Smooth muscle cell (in vitro differentiated cells): ENCODE data around the gene RPL3. TPM values are rescaled to one million over a fixed set of nuclear protein-coding genes. Genes with fewer than 3 reads are reported as not detected.
A peak's percentile ranks its signal among the peaks of the same experiment; 100 is the strongest.

Source experiments
- DNase-seq: peaks from one replicate; lab custom pipeline; 2025; ENCODE audit not compliant: unreplicated experiment; lab: John Stamatoyannopoulos, UW
- H2AFZ ChIP-seq: fragments of 200-600 bp; sonication (generic); 2 replicates; pipeline ENCODE4 v1.6.0; 2016; ENCODE audit warnings: antibody characterized with exemption, low read depth, mild to moderate bottlenecking
- H3F3A ChIP-seq: fragments of 200-600 bp; sonication (generic); 2 replicates; pipeline ENCODE4 v1.6.0; 2017; ENCODE audit warnings: antibody characterized with exemption, low read depth
- H3K27ac ChIP-seq: fragments of 200-600 bp; sonication (generic); 2 replicates; pipeline ENCODE4 v1.5.1; 2016; ENCODE audit warnings: low read depth, mild to moderate bottlenecking
- H3K27me3 ChIP-seq: fragments of 200-600 bp; sonication (generic); 2 replicates; pipeline ENCODE4 v1.6.1; 2016; ENCODE audit warnings: low read depth, mild to moderate bottlenecking
- H3K36me3 ChIP-seq: fragments of 200-600 bp; sonication (generic); 2 replicates; pipeline ENCODE4 v1.5.1; 2016; ENCODE audit warnings: low read depth
- H3K4me1 ChIP-seq: fragments of 200-600 bp; sonication (generic); 2 replicates; pipeline ENCODE4 v1.5.1; 2016; ENCODE audit warnings: low read depth
- H3K4me2 ChIP-seq: fragments of 200-600 bp; sonication (generic); 2 replicates; pipeline ENCODE4 v1.6.0; 2016; ENCODE audit warnings: mild to moderate bottlenecking
- H3K4me3 ChIP-seq: fragments of 200-600 bp; sonication (generic); 2 replicates; pipeline ENCODE4 v1.5.1; 2016; ENCODE audit warnings: mild to moderate bottlenecking
- H3K79me2 ChIP-seq: fragments of 200-600 bp; sonication (generic); 2 replicates; pipeline ENCODE4 v1.6.0; 2016; ENCODE audit warnings: low read depth, mild to moderate bottlenecking
- H3K9ac ChIP-seq: fragments of 200-600 bp; sonication (generic); 2 replicates; pipeline ENCODE4 v1.6.0; 2016; ENCODE audit warnings: low read depth
- H3K9me3 ChIP-seq: fragments of 200-600 bp; sonication (generic); replicated peaks from 2 replicates; pipeline ENCODE4 v1.5.1; 2016; ENCODE audit warnings: low read depth
- H4K20me1 ChIP-seq: fragments of 200-600 bp; sonication (generic); 2 replicates; pipeline ENCODE4 v1.6.0; 2016; ENCODE audit warnings: low read depth
- CTCF ChIP-seq: fragments of 200-600 bp; sonication (generic); IDR thresholded peaks from 2 replicates; pipeline ENCODE4 v1.5.1; 2017; ENCODE audit warnings: borderline replicate concordance, mild to moderate bottlenecking, antibody characterized with exemption; ENCODE audit not compliant: insufficient read depth, poor library complexity, severe bottlenecking
- WGBS: methylation state at CpG from one replicate; pipeline ENCODE4 v1.1.7; 2016; ENCODE audit warnings: low lambda C conversion rate; 5-methylcytosine and 5-hydroxymethylcytosine counted together
- polyA plus RNA-seq: library from polyadenylated mRNA; unstranded; fragments of >200 nt; fragmentation: Nextera tagmentation; extraction: Ambion mirVana; gene quantifications from 2 replicates; pipeline ENCODE4 v1.2.1, GENCODE V29; 2016
- total RNA-seq: library from RNA; depleted of rRNA; stranded (reverse); fragments of >200 nt; gene quantifications from 2 replicates; pipeline ENCODE4 v1.2.3, GENCODE V29; 2014

The RPL3 gene
- total and polyA plus RNA-seq, 2 experiments from 2014 or later, result 717 to 1,022 TPM

- Histone ChIP-seq H3K9ac (no peak overlapping the region), H3K4me2 (no peak overlapping the region), H3K36me3 (no peaks in the 10 kb centered on the region), H2AFZ (peak overlapping the region; percentile 28), H3K4me3 (no peak overlapping the region), H3K27ac (peak overlapping the region; percentile 1), H4K20me1 (no peaks in the 10 kb centered on the region), H3F3A (no peaks in the 10 kb centered on the region), H3K4me1 (no peaks in the 10 kb centered on the region), H3K79me2 (no peaks in the 10 kb centered on the region), H3K27me3 (no peaks in the 10 kb centered on the region), H3K9me3 (no peaks in the 10 kb centered on the region)
- no peak for TF ChIP-seq CTCF
- 56% methylated on average over 12 of the region's 12 CpGs for WGBS
- DNase-seq, result no peak
These were observed 52.9 kb downstream of the RPL3 start for GRCh38 chr22:39266398-39267030.

DNA sequence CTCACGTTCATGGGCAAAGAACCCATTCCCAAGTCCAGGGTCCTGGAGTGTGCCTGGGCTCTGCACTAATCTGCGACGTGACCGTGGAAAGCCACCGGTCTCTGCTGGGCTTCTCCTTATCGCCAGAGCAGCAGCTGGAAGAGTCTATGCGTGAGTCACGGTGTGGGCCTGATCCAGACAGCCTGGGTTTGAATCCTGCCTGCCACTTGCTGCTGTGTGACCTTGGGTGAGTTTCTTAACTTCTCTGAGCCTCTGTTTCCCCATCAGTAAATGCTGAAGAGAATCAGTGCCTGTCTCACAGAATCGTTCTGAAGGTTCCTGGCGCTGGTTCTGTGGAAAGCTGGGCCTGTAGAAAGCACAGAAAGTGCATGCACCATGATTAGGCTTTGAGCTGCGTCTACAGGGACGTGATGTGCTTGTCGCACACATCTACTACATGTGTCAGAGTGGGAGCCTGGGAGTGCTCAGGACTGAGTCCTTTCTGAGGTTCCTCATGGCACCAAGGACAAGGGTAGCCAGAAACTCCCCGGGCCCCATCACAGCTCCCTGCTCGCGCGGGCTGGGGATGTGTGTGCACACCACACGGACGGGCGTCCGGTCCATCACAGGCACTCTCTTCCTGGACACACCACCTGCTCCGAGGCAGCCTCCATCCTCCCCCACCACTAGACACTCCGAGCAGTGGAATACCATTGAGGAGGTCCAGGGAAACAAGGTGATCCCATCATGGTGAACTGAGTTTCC is 54.1 kb downstream of the RPL3 start:
- H3K4me1 ChIP-seq, result no peaks in the 10 kb centered on the region
- H3K27ac ChIP-seq, result no peak overlapping the region
- no peaks in the 10 kb centered on the region for H3F3A ChIP-seq
- 89% methylated on average over 23 of the region's 23 CpGs for WGBS
- no peaks in the 10 kb centered on the region for H3K79me2 ChIP-seq
- H3K4me3 ChIP-seq, result no peak overlapping the region
- no peak overlapping the region for H3K9ac ChIP-seq
- TF ChIP-seq CTCF, result no peak
- H4K20me1 ChIP-seq, result no peaks in the 10 kb centered on the region
- H3K4me2 ChIP-seq, result no peak overlapping the region
- no peaks in the 10 kb centered on the region for H3K9me3 ChIP-seq
- no peak for DNase-seq
- H3K27me3 ChIP-seq, result no peaks in the 10 kb centered on the region
- no peaks in the 10 kb centered on the region for H3K36me3 ChIP-seq
- no peak overlapping the region for H2AFZ ChIP-seq

GRCh38 chr22:39264349-39265038 is 54.9 kb downstream of the RPL3 start:
- no peaks in the 10 kb centered on the region for H3K9me3 ChIP-seq
- no peaks in the 10 kb centered on the region for H3K36me3 ChIP-seq
- no peak overlapping the region for H3K4me2 ChIP-seq
- no peak overlapping the region for H3K4me3 ChIP-seq
- no peak overlapping the region for H3K27ac ChIP-seq
- no peaks in the 10 kb centered on the region for H3K27me3 ChIP-seq
- H2AFZ ChIP-seq, result no peak overlapping the region
- DNase-seq, result no peak
- H3K79me2 ChIP-seq, result no peaks in the 10 kb centered on the region
- TF ChIP-seq CTCF, result no peak
- H3K9ac ChIP-seq, result no peak overlapping the region
- no peaks in the 10 kb centered on the region for H3F3A ChIP-seq
- H3K4me1 ChIP-seq, result no peaks in the 10 kb centered on the region
- no peaks in the 10 kb centered on the region for H4K20me1 ChIP-seq
- WGBS, result 95% methylated on average over 11 of the region's 13 CpGs
